ENCODE measurements around the gene CTNNA2. TPM values are rescaled to one million over a fixed set of nuclear protein-coding genes. Genes with fewer than 3 reads are reported as not detected.

CTNNA2 gene
- total RNA-seq, 1 donor from 2014 or later: 43.5 TPM

DNA sequence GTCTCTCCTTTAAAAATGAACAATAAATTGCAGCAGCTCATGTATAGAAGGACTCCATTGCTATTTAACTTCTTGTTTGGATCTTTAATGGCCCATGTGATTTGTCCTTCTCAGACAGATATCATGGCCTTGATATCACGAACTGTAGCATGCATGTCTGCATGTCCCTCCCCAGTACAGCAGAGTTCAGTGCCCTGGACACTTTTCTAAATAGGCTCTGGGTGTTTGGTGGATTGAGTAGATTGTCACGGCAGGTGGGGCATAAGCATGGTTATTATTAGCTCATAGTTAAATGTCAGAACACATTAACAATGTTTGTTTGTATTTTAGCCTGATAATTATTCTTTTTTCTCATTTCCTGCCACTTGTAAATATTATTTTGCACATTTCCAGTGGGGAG is 673.4 kb downstream of the CTNNA2 start:
- Mint-ChIP-seq H3K4me3 (no peak overlapping the region), H3K9me3 (peaks cover 7% of the 10 kb centered on the region), H3K27ac (no peak overlapping the region), H3K27me3 (ENCODE audit: insufficient read depth, low read depth) (no peaks in the 10 kb centered on the region), H3K36me3 (peaks cover 3% of the 10 kb centered on the region), H3K4me1 (peaks cover 2% of the 10 kb centered on the region)
- H3F3A ChIP-seq (ENCODE audit: low read depth): no peaks in the 10 kb centered on the region
- no peak overlapping the region for H3K4me2 ChIP-seq
- H3K4me3 ChIP-seq: no peak overlapping the region
- H4K20me1 ChIP-seq (ENCODE audit: low read depth): no peaks in the 10 kb centered on the region
- no peaks in the 10 kb centered on the region for H3K27me3 ChIP-seq
- H3K27ac ChIP-seq: no peak overlapping the region
- H3K4me1 ChIP-seq: no peaks in the 10 kb centered on the region
- DNase-seq (ENCODE audit: low spot score): no peak
- H3K9me3 ChIP-seq (ENCODE audit: low read depth): no peaks in the 10 kb centered on the region
- H3K36me3 ChIP-seq: no peaks in the 10 kb centered on the region
- H3K79me2 ChIP-seq (ENCODE audit: low read depth): no peaks in the 10 kb centered on the region
- TF ChIP-seq EZH2 (IDR thresholded peaks at IDR 0.05): no peak
- TF ChIP-seq EZH2phosphoT487 (IDR thresholded peaks at IDR 0.05): no peak
- TF ChIP-seq, protein P1, sequence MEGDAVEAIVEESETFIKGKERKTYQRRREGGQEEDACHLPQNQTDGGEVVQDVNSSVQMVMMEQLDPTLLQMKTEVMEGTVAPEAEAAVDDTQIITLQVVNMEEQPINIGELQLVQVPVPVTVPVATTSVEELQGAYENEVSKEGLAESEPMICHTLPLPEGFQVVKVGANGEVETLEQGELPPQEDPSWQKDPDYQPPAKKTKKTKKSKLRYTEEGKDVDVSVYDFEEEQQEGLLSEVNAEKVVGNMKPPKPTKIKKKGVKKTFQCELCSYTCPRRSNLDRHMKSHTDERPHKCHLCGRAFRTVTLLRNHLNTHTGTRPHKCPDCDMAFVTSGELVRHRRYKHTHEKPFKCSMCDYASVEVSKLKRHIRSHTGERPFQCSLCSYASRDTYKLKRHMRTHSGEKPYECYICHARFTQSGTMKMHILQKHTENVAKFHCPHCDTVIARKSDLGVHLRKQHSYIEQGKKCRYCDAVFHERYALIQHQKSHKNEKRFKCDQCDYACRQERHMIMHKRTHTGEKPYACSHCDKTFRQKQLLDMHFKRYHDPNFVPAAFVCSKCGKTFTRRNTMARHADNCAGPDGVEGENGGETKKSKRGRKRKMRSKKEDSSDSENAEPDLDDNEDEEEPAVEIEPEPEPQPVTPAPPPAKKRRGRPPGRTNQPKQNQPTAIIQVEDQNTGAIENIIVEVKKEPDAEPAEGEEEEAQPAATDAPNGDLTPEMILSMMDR (IDR thresholded peaks at IDR 0.05): no peak
- H2AFZ ChIP-seq (replicated peaks): no peak overlapping the region
- no peak overlapping the region for H3K9ac ChIP-seq

DNA sequence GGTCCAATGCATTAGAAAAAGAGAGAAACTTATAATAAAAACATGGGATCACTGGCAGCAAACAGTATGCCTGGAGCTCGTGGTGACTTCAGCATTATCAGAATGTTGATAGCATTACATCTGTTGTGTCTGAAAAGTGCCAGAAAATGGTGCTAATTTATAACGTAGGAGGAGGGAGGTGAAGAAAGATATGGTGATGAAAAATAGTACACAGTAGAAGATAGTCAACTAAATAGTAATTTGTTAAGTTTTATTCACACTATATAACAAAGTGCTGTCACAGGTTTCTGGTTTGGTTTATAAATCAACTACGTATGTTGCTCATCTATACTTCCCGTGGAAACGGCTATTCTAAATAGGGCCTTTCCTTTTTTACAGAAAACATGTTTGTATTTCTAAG is 674.3 kb downstream of the CTNNA2 start:
- peaks cover 2% of the 10 kb centered on the region for H3K4me1 Mint-ChIP-seq
- no peak overlapping the region for H3K9ac ChIP-seq
- no peaks in the 10 kb centered on the region for H3F3A ChIP-seq (ENCODE audit: low read depth)
- no peaks in the 10 kb centered on the region for H3K9me3 ChIP-seq (ENCODE audit: low read depth)
- no peak overlapping the region for H3K4me2 ChIP-seq
- H3K4me1 ChIP-seq: no peaks in the 10 kb centered on the region
- H3K4me3 Mint-ChIP-seq: no peak overlapping the region
- H3K79me2 ChIP-seq (ENCODE audit: low read depth): no peaks in the 10 kb centered on the region
- H4K20me1 ChIP-seq (ENCODE audit: low read depth): no peaks in the 10 kb centered on the region
- DNase-seq (ENCODE audit: low spot score): no peak
- no peaks in the 10 kb centered on the region for H3K36me3 ChIP-seq
- no peak overlapping the region for H3K27ac Mint-ChIP-seq
- H3K27me3 ChIP-seq: no peaks in the 10 kb centered on the region
- H3K27me3 Mint-ChIP-seq (ENCODE audit: insufficient read depth, low read depth): no peaks in the 10 kb centered on the region
- peaks cover 4% of the 10 kb centered on the region for H3K9me3 Mint-ChIP-seq
- no peak overlapping the region for H3K27ac ChIP-seq
- peaks cover 3% of the 10 kb centered on the region for H3K36me3 Mint-ChIP-seq
- H2AFZ ChIP-seq (replicated peaks): no peak overlapping the region
- no peak overlapping the region for H3K4me3 ChIP-seq
- TF ChIP-seq, protein P1 (IDR thresholded peaks at IDR 0.05): no peak
- TF ChIP-seq EZH2 (IDR thresholded peaks at IDR 0.05) (no peak), EZH2phosphoT487 (IDR thresholded peaks at IDR 0.05) (no peak)

DNA sequence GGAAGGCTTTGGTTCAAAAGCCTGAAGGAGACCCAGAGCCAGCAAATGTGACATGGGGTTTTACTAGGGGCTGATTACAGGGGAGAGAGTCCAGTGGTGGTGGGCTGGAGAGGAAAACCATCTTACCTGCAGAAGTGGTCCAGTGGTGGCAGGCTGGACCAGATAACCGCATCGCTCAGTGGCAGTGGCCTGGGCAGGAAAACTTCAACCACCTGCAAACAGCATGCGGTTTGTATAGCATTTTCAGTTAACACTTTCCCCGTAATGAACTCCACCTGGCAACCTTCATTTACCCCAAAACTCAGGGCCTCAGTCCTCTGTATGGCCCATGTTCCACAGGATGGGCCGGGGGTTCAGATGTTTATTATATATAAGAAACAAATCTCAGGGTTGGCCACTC is 677.3 kb downstream of the CTNNA2 start:
- Mint-ChIP-seq H3K27ac (no peak overlapping the region), H3K27me3 (ENCODE audit: insufficient read depth, low read depth) (peaks cover 2% of the 10 kb centered on the region), H3K9me3 (peaks cover 2% of the 10 kb centered on the region), H3K4me3 (no peak overlapping the region), H3K36me3 (peaks cover 2% of the 10 kb centered on the region), H3K4me1 (peaks cover 2% of the 10 kb centered on the region)
- Histone ChIP-seq H3F3A (ENCODE audit: low read depth) (no peaks in the 10 kb centered on the region), H3K4me1 (no peaks in the 10 kb centered on the region), H3K9me3 (ENCODE audit: low read depth) (no peaks in the 10 kb centered on the region), H4K20me1 (ENCODE audit: low read depth) (no peaks in the 10 kb centered on the region), H3K79me2 (ENCODE audit: low read depth) (no peaks in the 10 kb centered on the region), H2AFZ (replicated peaks) (no peak overlapping the region), H3K36me3 (no peaks in the 10 kb centered on the region), H3K27ac (no peak overlapping the region), H3K4me3 (no peak overlapping the region), H3K9ac (no peak overlapping the region), H3K27me3 (no peaks in the 10 kb centered on the region), H3K4me2 (no peak overlapping the region)
- TF ChIP-seq, protein P1 (IDR thresholded peaks at IDR 0.05): no peak
- TF ChIP-seq EZH2phosphoT487 (IDR thresholded peaks at IDR 0.05): peak; percentile 45
- peak; percentile 2 for DNase-seq (ENCODE audit: low spot score)

Measured in neural progenitor cell (in vitro differentiated cells).